HG03460 (cell line): ENCODE results near the gene SVIL.

Experiments
- ATAC-seq: cut with Tn5 transposase; IDR thresholded peaks from one replicate; pipeline ENCODE4 v1.9.1; 2021; ENCODE audit not compliant: unreplicated experiment

SVIL gene

DNA sequence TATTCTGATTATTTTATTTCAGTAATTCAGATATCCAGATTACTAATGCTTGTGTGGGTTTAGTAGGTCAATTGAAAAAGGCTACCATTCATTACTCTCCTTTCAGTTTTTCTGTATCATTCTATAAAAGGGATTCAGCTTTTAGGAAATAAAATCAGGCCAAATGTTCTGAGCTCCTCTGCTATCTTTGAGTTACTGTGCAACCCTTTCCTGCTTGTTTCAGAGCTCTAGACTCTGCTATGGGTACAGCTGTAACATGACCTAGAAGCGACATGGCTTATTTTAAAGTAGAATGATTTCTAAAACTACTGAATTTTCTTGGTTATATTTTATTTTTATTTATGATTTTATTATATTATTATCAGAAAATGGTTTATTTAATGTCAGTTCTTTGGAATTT, 203.1 kb downstream of the SVIL start:
- ATAC-seq = no peak

DNA sequence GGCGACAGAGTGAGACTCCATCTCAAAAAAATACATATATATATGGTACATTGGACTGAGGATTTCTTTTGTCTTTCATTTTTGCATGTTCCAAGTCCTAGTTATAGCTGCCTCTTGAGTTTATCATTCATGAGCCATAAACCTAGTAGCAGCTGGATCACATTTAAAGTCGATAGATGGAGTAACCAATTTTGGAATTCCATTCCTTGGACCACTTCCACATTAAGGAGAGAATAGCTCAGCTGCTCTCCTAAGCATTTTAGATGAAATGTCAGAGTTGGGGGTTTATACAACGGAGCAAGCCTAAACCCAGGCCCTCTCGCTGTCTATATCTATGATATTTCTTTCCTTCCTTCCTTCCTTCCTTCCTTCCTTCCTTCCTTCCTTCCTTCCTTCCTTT, 204.7 kb downstream of the SVIL start:
- ATAC-seq = no peak

DNA sequence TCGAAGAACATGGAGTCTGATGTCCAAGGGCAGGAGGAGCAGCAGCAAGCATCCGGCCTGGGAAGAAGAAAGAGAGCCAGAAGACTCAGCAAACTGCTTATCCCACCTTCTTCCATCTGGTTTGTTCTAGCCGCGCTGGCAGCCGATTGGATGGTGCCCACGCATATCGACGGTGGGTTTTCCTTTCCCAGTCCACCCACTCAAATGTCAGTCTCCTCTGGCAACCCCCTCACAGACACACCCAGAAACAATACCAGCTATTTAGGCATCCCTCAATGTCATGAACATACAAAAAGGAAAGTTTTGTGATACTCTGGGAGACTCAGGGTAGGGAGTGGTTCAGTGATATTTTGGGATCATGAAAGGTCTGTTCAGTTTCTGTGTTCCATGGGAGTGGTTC, 206.3 kb downstream of the SVIL start:
- no peak for ATAC-seq

DNA sequence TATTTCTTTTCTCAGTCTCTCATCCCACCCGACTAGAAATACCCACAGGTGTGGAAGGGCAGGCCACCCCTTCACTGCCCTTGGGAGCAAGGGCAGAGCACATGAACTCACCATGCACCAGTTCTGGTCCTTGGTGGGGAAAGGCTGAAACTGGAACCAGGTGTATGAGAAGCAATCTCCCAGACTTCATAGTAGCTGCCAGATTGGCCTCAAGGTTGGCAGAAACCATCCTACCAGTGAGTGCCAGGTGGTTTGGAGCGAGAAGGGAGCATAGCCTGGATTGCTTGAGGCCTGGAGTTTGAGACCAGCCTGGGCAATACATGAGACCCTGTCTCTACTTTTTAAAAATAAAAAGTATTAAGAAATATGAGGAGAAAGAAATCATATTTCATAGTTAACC, 207.1 kb downstream of the SVIL start:
- ATAC-seq = no peak

DNA sequence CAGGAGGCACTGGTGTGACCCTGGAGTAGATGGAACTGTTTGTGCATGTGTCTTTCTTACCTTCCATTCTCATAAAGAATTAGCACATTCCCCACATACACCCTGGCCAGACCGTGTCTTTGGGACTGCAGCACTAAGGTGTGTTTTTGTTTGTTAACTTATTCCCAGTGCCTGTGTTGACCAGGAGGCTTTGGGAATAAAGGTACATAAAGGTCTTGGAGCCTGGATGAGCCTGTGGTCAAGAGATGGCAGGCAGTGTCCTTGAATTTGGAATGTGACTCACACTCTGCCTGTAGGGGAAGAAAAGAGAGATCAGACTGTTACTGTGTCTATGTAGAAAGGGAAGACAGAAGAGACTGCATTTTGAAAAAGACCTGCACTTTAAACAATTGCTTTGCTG, 208.4 kb downstream of the SVIL start:
- no peak for ATAC-seq

DNA sequence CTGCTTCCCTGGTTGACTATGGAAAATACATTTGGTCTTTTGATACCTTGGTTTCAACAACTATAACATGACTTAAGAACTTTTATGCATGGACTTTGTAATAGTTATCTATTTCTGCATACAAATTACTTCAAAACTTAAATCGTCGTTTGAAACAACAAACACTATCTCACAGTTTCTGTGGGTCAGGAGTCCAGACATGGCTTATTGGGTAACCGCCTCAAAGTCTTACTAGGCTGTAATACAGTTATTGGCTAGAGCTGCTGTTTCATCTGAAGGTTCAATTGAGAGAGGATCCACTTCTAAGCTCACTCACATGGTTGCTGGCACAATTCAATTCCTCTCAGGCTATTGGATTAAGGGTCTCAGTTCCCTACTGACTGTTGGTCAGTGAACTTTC, 210.8 kb downstream of the SVIL start:
- ATAC-seq = no peak

DNA sequence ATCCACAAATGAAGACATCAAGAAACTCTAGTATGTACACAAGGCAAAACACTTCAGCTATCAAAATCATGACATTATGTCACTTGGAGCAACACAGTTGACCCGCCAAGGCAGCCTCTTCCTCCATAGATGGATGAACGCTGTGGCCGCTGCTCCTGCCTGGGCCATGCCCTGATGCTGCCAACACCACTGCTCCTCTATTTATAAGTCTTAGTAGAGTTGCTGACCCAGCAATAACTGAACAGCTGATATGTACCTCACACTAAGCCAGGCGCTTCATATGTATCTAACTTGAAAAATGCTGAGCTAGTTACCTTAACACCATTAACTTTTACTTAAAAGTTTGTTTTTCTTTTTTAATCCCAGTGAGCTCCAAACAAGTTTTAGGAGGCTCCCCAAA, 214.0 kb downstream of the SVIL start:
- ATAC-seq = no peak

DNA sequence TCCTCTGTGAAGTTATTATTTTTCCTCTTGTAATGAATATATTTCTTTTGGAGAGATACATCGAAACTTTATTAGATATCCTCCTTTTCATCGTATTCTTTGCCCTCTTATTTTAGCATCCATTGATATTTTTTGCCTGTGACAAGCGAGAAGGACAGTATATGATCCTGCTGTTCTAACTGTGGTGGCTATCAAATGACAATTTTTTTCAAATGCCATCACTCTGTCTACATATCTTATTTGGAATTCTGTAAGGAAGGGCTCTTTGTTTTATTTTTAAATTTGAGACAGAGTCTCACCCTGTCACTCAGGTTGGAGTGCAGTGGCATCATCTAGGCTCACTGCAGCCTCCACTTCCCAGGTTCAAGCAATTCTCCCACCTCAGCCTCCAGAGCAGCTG, 217.4 kb downstream of the SVIL start:
- ATAC-seq = no peak

DNA sequence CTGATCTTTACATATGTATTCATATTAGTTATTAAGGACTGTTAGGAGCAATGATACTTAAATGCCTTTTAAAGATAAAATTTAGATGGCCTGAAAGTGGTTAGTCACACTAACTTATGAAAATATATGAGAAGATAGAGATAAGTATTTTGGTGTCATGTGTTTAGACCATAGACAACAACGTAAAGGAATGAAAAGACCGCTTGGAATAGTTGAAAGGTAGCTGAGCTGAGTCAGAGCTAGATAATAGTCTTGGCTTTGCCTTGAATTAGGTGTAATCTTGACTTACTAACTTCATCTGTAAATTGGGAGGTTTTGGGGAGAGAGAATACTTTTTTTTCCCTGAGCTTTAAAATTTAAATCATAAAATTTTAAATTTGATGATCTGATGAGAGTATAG, 218.9 kb downstream of the SVIL start:
- ATAC-seq = no peak

DNA sequence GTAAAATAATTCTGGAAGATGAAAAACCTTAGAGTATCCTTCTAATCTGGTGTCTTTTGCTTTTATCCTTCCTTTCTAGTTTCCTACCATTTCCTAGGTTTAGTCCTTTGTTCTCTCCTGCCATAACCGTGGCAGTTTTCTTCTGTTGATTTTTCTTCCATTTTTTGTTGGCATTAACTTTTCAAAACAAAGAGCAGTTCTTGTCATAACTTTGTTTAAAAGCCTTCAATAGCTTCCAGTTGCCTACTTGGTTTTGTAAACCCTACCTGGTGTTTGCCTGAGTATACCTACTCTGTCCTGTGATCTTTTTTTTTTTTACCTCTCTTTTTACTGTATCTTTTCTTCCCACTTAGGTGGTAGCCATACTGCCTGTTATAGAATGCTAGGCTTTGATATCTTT, 220.3 kb downstream of the SVIL start:
- ATAC-seq = no peak

DNA sequence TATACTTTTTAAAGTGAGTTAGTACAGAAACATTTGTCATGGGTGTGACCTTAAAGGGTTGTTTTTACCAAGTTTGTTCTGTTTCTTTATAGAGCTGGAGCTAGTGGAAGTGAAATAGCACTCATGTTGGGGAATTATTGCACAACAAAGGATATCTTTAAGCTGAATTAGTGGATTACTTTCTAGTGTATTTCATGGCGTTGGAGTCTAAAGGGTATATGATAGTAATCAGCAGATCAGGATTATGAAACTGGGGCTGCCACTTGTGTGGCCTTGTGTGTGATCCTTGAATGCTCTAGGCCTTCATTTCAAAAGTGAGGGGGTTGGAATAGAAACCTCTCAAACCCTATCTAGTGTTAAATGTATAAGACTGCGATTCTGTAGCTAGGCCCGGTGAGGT, 222.3 kb downstream of the SVIL start:
- ATAC-seq = no peak

DNA sequence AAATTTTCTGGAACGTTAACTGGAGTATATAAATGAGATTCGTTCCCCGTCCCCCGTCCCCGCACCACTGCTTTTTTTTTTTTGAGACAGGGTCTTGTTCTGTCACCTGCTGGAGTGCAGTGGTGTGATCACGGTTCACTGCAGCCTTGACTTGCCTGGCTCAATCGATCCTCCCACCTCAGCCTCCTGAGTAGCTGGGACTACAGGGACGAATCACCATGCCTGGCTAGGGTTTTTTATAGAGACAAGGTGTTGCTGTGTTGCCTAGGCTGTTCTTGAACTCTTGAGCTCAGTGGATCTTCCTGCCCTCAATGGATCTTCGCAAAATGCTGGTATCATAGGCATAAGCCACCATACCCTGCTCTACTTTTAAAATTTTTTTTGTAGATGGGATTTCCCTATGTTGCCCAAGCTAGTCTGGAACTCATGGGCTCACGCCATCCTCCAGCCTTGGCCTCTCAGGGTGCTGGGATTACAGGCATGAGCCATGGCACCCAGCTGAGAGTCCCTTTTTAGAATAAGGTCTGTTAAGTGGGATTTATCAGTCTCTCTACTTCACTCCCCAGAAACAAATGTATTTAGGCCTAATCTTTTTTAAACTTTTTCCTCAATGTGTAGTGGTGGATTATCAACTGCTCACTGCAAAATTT, 223.0 kb downstream of the SVIL start:
- no peak for ATAC-seq

DNA sequence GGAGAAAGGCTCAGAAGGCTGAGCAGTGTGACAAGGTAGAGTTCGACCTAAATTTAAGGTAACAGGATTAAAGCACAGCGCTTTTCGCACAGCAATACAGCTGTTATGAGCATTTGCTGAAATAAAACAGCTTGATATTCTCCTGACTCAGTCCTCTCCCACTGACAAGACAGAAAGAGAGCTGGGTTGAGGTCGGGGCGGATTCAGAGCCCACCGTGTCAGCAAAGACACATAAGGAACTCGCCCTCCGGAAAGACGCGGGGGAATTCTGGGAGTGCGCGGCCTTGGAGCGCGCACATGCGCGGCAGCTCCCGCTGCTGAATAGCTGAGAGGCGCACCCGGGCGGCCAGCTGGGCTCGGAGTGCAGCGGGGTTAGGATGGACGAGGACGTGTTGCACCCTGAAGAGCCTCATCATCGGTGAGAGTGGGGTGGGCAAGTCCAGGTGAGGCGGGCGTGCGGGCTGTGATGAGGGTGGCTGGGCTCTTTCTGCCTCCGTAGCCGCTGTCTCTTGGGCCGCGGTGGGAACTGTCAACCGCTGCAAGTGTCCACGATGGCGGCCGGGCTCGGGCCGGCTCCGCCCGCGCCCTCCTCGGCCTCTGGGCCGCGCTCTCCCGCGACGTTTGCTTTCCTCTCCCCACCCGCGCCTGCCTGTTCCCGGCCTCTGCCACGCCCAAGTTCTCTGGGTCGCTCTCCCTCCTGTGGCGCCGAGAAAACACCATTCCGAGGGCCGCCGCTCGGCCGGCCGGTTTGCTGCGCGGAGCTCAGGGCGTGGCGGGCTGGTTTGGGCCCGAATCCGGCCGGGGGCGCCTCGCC, 225.3 kb downstream of the SVIL start:
- peak; percentile 67 for ATAC-seq

DNA sequence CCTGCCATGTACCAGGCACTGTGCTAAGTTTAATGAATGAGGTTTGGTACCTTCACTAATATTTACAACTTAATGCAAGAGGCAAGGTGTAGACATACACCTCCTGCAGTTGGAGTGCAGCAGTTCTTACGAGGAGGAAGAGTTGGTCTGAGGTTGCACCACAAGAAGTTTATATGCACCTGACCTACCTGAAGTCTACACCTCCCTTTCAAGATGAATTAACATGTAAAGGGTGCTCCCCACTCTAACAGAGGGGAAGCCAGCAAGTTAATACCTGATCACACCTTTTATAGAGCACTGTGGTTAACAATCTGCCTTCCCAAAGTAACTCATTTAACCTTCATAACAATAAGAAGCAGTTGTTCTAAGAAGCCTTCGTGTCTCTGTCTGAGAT, 225.9 kb downstream of the SVIL start:
- peak; percentile 5 for ATAC-seq
